Testis (tissue), 3 donors: Measurements from ENCODE around the gene ENTREP3. TPM values are rescaled to one million over a fixed set of nuclear protein-coding genes. Genes with fewer than 3 reads are reported as not detected.

Source experiments
- DNase-seq: peaks from one replicate; pipeline ENCODE4 v3.0.0-alpha.2; 2019
- H3K27ac ChIP-seq, 2 donors: fragments of 200-600 bp; sonication (generic); one replicate each; pipeline ENCODE4 v1.5.1; 2019
- H3K27me3 ChIP-seq: fragments of 200-600 bp; sonication (generic); one replicate; pipeline ENCODE4 v1.5.1; 2019
- H3K36me3 ChIP-seq: fragments of 200-600 bp; sonication (generic); one replicate; pipeline ENCODE4 v1.5.1; 2017; ENCODE audit warnings: low read depth; ENCODE audit errors: missing control alignments
- H3K4me1 ChIP-seq: fragments of 200-600 bp; sonication (generic); one replicate; pipeline ENCODE4 v1.5.1; 2019
- H3K4me3 ChIP-seq, 2 donors: fragments of 200-600 bp; sonication (generic); one replicate each; pipeline ENCODE4 v1.5.1; 2017 to 2019
- H3K9me3 ChIP-seq: fragments of 200-600 bp; sonication (generic); one replicate; pipeline ENCODE4 v1.5.1; 2017
- POLR2A ChIP-seq: fragments of 450-650 bp; IDR thresholded peaks from one replicate; pipeline ENCODE4 v1.6.1; 2017; ENCODE audit warnings: antibody characterized with exemption, mild to moderate bottlenecking, moderate library complexity
- WGBS, 2 donors: methylation state at CpG; one replicate each; pipeline ENCODE4 v1.1.5; 2018; 5-methylcytosine and 5-hydroxymethylcytosine counted together
- intact Hi-C: fragments of 100-400 bp; cut with DNase I; formaldehyde crosslinking; loops from one replicate; pipeline ENCODE4 v1.15.1; 2023; ENCODE audit warnings: low total_unique reads
- polyA plus RNA-seq: library from polyadenylated mRNA; stranded (reverse); fragments of 350-450 nt; fragmentation: Illumina TruSeq; extraction: RNeasy Lipid Tissue Mini Kit (QIAGEN cat#74804); gene quantifications from one replicate; pipeline ENCODE4 v1.2.3, GENCODE V29; 2014; ENCODE audit warnings: low read depth, low replicate concordance; ENCODE audit not compliant: insufficient read depth
- total RNA-seq, 2 donors: library from RNA; depleted of rRNA; stranded (reverse); fragments of >200 nt; gene quantifications; one replicate each; pipeline ENCODE4 v1.2.3, GENCODE V29; 2016
- TF ChIP-seq, protein P1 (sequence below), 3 experiments: fragments of 450-650 bp in 2 of 3; fragments of 200-600 bp in 1 of 3; sonication (generic) in 1 of 3; IDR thresholded peaks; one replicate each; pipeline ENCODE4 v1.5.1; 2016 to 2019; ENCODE audit warnings: antibody characterized with exemption in 3 of 3, mild to moderate bottlenecking in 2 of 3, moderate library complexity in 1 of 3

The ENTREP3 gene
- total and polyA plus RNA-seq, 3 donors from 2014 or later: 14.3 to 27.9 (median 15.8) TPM

- no peak overlapping the region for H3K27ac ChIP-seq
- H3K27me3 ChIP-seq: no peaks in the 10 kb centered on the region
- H3K4me3 ChIP-seq: no peak overlapping the region
- H3K4me1 ChIP-seq: peaks cover 18% of the 10 kb centered on the region
- H3K36me3 ChIP-seq: no peaks in the 10 kb centered on the region
- TF ChIP-seq POLR2A: no peak
- TF ChIP-seq, protein P1, sequence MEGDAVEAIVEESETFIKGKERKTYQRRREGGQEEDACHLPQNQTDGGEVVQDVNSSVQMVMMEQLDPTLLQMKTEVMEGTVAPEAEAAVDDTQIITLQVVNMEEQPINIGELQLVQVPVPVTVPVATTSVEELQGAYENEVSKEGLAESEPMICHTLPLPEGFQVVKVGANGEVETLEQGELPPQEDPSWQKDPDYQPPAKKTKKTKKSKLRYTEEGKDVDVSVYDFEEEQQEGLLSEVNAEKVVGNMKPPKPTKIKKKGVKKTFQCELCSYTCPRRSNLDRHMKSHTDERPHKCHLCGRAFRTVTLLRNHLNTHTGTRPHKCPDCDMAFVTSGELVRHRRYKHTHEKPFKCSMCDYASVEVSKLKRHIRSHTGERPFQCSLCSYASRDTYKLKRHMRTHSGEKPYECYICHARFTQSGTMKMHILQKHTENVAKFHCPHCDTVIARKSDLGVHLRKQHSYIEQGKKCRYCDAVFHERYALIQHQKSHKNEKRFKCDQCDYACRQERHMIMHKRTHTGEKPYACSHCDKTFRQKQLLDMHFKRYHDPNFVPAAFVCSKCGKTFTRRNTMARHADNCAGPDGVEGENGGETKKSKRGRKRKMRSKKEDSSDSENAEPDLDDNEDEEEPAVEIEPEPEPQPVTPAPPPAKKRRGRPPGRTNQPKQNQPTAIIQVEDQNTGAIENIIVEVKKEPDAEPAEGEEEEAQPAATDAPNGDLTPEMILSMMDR (IDR thresholded peaks at IDR 0.05): no peak
- DNase-seq: no peak
- 90 to 92% methylated on average over 5 of the region's 5 CpGs for WGBS, 2 donors
- intact Hi-C loops: no loop called here
- H3K9me3 ChIP-seq: no peaks in the 10 kb centered on the region
These were observed 5.0 kb upstream of the ENTREP3 start for GRCh38 chr1:155260276-155260675.

- no peaks in the 10 kb centered on the region for H3K36me3 ChIP-seq
- DNase-seq: no peak
These were observed 972 bp upstream of the ENTREP3 start for GRCh38 chr1:155256058-155256852.

GRCh38 chr1:155254714-155255242 lies 505 bp downstream of the ENTREP3 start:
- no peaks in the 10 kb centered on the region for H3K9me3 ChIP-seq
- no peaks in the 10 kb centered on the region for H3K27me3 ChIP-seq
- peaks cover 40% of the 10 kb centered on the region for H3K4me1 ChIP-seq
- intact Hi-C loops: loop anchor here (10.0 kb wide), 2 partner anchors 70 to 340 kb away; partner anchors contain the start of gene RUSC1
- TF ChIP-seq POLR2A: no peak
- TF ChIP-seq, protein P1 (IDR thresholded peaks at IDR 0.05): no peak
- H3K27ac ChIP-seq: peak overlapping the region; percentile 88 to 96
- H3K4me3 ChIP-seq: peak overlapping the region; percentile 85 to 86
- H3K36me3 ChIP-seq: no peaks in the 10 kb centered on the region
- whole genome bisulfite sequencing, 2 donors: 0 to 2% methylated on average over 20 to 29 of the region's 35 CpGs
- DNase-seq: no peak

More at GRCh38 chr1:155256058-155256852, 972 bp upstream of the ENTREP3 start:
- 46 to 65% methylated on average over 19 to 20 of the region's 20 CpGs for WGBS, 2 donors
- intact Hi-C loops: loop anchor here (10.0 kb wide), 2 partner anchors 69 to 339 kb away; partner anchors contain the start of gene RUSC1
- Histone ChIP-seq H3K27ac (peak overlapping the region; percentile 88 to 96), H3K4me1 (peaks cover 34% of the 10 kb centered on the region), H3K9me3 (no peaks in the 10 kb centered on the region), H3K27me3 (no peaks in the 10 kb centered on the region), H3K4me3 (peak overlapping the region; percentile 85 to 86)
- no peak for TF ChIP-seq POLR2A
- TF ChIP-seq, protein P1 (IDR thresholded peaks at IDR 0.05): no peak

DNA sequence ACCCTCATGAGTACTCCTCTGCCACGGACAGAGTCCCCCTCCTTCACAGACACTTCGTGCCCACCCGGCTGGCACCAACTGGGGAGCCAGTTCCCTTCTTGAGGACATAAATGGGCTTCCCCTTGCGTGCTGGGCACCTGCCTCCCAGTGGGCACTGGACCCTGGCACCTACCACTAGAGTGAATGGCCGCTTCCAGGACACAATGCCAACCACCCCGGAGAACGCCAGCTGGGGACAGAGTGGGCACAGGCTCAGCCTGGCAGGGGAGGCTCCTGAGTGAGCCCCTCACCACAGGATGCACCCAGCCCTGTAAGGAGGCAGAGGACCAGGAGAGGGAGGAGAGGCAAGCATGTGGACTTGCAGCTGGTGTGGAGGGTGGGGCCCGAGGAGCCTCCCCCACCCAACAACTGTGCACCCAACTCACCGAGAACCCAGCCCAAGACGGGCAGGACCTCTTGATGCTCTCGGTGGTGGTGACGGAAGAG lies 1.0 kb downstream of the ENTREP3 start:
- Histone ChIP-seq H3K9me3 (no peaks in the 10 kb centered on the region), H3K36me3 (no peaks in the 10 kb centered on the region), H3K27ac (peak overlapping the region; percentile 88 to 96), H3K4me3 (peak overlapping the region; percentile 85 to 86), H3K27me3 (no peaks in the 10 kb centered on the region), H3K4me1 (peaks cover 40% of the 10 kb centered on the region)
- intact Hi-C loops: loop anchor here (10.0 kb wide), 2 partner anchors 71 to 341 kb away; partner anchors contain the start of gene RUSC1
- DNase-seq: no peak
- WGBS, 2 donors: 40 to 50% methylated on average over 2 to 11 of the region's 12 CpGs
- TF ChIP-seq, protein P1 (IDR thresholded peaks at IDR 0.05): no peak
- no peak for TF ChIP-seq POLR2A
